ENCODE measurements around the gene ARHGAP21. TPM values are rescaled to one million over a fixed set of nuclear protein-coding genes. Genes with fewer than 3 reads are reported as not detected.

Gene ARHGAP21
- total RNA-seq, 3 donors from 2014 or later (not counting 1 experiment from before 2014, with no cell fraction given): 30.9 to 45.8 (median 34.7) TPM

DNA sequence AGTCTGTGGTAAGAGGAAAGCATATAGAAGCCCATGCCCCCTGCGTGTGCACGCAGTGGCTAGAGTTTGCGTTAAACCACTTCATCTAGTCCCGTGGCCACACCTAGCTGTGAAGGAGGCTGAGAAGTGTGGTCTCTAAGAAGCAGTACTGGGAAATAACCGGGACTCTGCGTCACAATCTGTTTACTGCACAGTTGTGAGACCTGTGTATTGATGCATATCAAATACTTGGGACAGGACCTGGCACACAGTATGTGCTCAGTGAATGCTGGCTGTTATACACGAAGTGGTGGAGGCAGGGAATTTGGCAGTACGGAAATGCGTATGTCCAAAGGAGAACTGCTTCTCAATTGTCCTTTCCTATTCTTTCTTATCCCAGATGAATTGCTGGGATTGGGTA, 149.5 kb downstream of the ARHGAP21 start:
- no peaks in the 10 kb centered on the region for H3K9me3 Mint-ChIP-seq
- Histone ChIP-seq H3K27me3 (ENCODE audit: control insufficient read depth, insufficient read depth, low read length) (no peaks in the 10 kb centered on the region), H3K27ac (ENCODE audit: low read length) (no peak overlapping the region), H3K4me1 (ENCODE audit: control insufficient read depth, insufficient read depth, low read length) (no peaks in the 10 kb centered on the region), H3K4me3 (ENCODE audit: low read length) (no peak overlapping the region), H3K9me3 (ENCODE audit: control insufficient read depth, insufficient read depth, low read length) (no peaks in the 10 kb centered on the region), H3K36me3 (ENCODE audit: control insufficient read depth, insufficient read depth, low read length) (no peaks in the 10 kb centered on the region)
- H3K4me1 Mint-ChIP-seq: peaks cover 0 to 4% of the 10 kb centered on the region in 2 donors
- H3K36me3 Mint-ChIP-seq: no peaks in the 10 kb centered on the region
- intact Hi-C loops (cut with micrococcal nuclease): no loop called here
- 88% methylated on average over 8 of the region's 9 CpGs for WGBS (ENCODE audit: insufficient coverage)
- H3K4me3 Mint-ChIP-seq: no peak overlapping the region
- ATAC-seq: no peak
- TF ChIP-seq CTCF (IDR thresholded peaks at IDR 0.05): no peak
- peaks cover 14 to 51% of the 10 kb centered on the region in 2 donors for H3K27me3 Mint-ChIP-seq (ENCODE audit: low read depth in 2 of 2)
- no peak for DNase-seq
- no peak overlapping the region for H3K27ac Mint-ChIP-seq

GRCh38 chr10:24571870-24572450, 151.7 kb downstream of the ARHGAP21 start:
- Mint-ChIP-seq H3K9me3 (no peaks in the 10 kb centered on the region), H3K27ac (no peak overlapping the region), H3K27me3 (ENCODE audit: low read depth in 2 of 2) (peaks cover 14 to 51% of the 10 kb centered on the region in 2 donors), H3K4me3 (no peak overlapping the region), H3K4me1 (peaks cover 0 to 4% of the 10 kb centered on the region in 2 donors), H3K36me3 (no peaks in the 10 kb centered on the region)
- Histone ChIP-seq H3K27me3 (ENCODE audit: control insufficient read depth, insufficient read depth, low read length) (no peaks in the 10 kb centered on the region), H3K36me3 (ENCODE audit: control insufficient read depth, insufficient read depth, low read length) (no peaks in the 10 kb centered on the region), H3K4me1 (ENCODE audit: control insufficient read depth, insufficient read depth, low read length) (no peaks in the 10 kb centered on the region), H3K9me3 (ENCODE audit: control insufficient read depth, insufficient read depth, low read length) (no peaks in the 10 kb centered on the region), H3K4me3 (ENCODE audit: low read length) (no peak overlapping the region), H3K27ac (ENCODE audit: low read length) (no peak overlapping the region)
- no peak for TF ChIP-seq CTCF (IDR thresholded peaks at IDR 0.05)
- no peak for ATAC-seq
- no peak for DNase-seq
- 66% methylated on average over 7 of the region's 7 CpGs for WGBS (ENCODE audit: insufficient coverage)
- intact Hi-C loops (cut with micrococcal nuclease): no loop called here

- no peak overlapping the region for H3K4me3 ChIP-seq (ENCODE audit: low read length)
- DNase-seq (no peak), ATAC-seq (no peak)
- no peak overlapping the region for H3K4me3 Mint-ChIP-seq
- no peaks in the 10 kb centered on the region for H3K9me3 Mint-ChIP-seq
- H3K27me3 ChIP-seq (ENCODE audit: control insufficient read depth, insufficient read depth, low read length): no peaks in the 10 kb centered on the region
- H3K27ac Mint-ChIP-seq: no peak overlapping the region
- H3K27me3 Mint-ChIP-seq (ENCODE audit: low read depth in 2 of 2): peaks cover 14 to 42% of the 10 kb centered on the region in 2 donors
- H3K36me3 Mint-ChIP-seq: no peaks in the 10 kb centered on the region
- no peaks in the 10 kb centered on the region for H3K9me3 ChIP-seq (ENCODE audit: control insufficient read depth, insufficient read depth, low read length)
- intact Hi-C loops (cut with micrococcal nuclease): no loop called here
- peaks cover 0 to 4% of the 10 kb centered on the region in 2 donors for H3K4me1 Mint-ChIP-seq
- no peak for TF ChIP-seq CTCF (IDR thresholded peaks at IDR 0.05)
- no peak overlapping the region for H3K27ac ChIP-seq (ENCODE audit: low read length)
- WGBS (ENCODE audit: insufficient coverage): 86% methylated on average over 9 of the region's 9 CpGs
- H3K36me3 ChIP-seq (ENCODE audit: control insufficient read depth, insufficient read depth, low read length): no peaks in the 10 kb centered on the region
- H3K4me1 ChIP-seq (ENCODE audit: control insufficient read depth, insufficient read depth, low read length): no peaks in the 10 kb centered on the region
Observed at GRCh38 chr10:24570658-24571426, 152.8 kb downstream of the ARHGAP21 start.

Measured in natural killer cell (primary cell).